K562 (cell line): Measurements from ENCODE around the gene SLC2A4. TPM values are rescaled to one million over a fixed set of nuclear protein-coding genes. Genes with fewer than 3 reads are reported as not detected.
A peak's percentile ranks its signal among the peaks of the same experiment; 100 is the strongest.

Experiments used
- CEBPB ChIP-seq: fragments of 450-650 bp; IDR thresholded peaks from 2 replicates; pipeline ENCODE4 v1.6.1; 2016; ENCODE audit warnings: missing genetic modification characterization, missing compliant biosample characterization
- CREB1 ChIP-seq, 2 experiments: sonication (generic) in 1 of 2; formaldehyde crosslinking in 1 of 2; IDR thresholded peaks; 2 replicates each; pipeline versions ENCODE4 v1.6.1 to v1.8.0; 2012 to 2022; ENCODE audit warnings: inconsistent platforms in 1 of 2, mild to moderate bottlenecking in 1 of 2, missing genetic modification reagents in 1 of 2, moderate library complexity in 1 of 2
- E2F4 ChIP-seq: sonication (generic); formaldehyde crosslinking; IDR thresholded peaks from 2 replicates; pipeline ENCODE4 v1.8.0; 2022; ENCODE audit warnings: mild to moderate bottlenecking, low read depth, missing genetic modification reagents
- FOS ChIP-seq: IDR thresholded peaks from 3 replicates; pipeline ENCODE4 v1.6.1; 2011; ENCODE audit not compliant: insufficient read length; ENCODE audit errors: extremely low read depth
- FOXP1 ChIP-seq: sonication (generic); formaldehyde crosslinking; IDR thresholded peaks from 2 replicates; pipeline ENCODE4 v1.8.0; 2022; ENCODE audit warnings: mild to moderate bottlenecking, missing genetic modification reagents
- IFI16 ChIP-seq: fragments of 250-450 bp; sonication (Bioruptor Pico); IDR thresholded peaks from 2 replicates; pipeline ENCODE4 v2.1.2; 2022; ENCODE audit warnings: mild to moderate bottlenecking, inconsistent platforms
- MNT ChIP-seq, 2 experiments: fragments of 450-650 bp; conservative IDR thresholded peaks; 2 replicates each; pipeline ENCODE4 v1.6.1; 2017; ENCODE audit warnings: mild to moderate bottlenecking in 2 of 2, moderate library complexity in 2 of 2
- MTA1 ChIP-seq: fragments of 450-650 bp; IDR thresholded peaks from 2 replicates; pipeline ENCODE4 v1.6.1; 2017; ENCODE audit warnings: borderline replicate concordance
- NBN ChIP-seq: fragments of 450-650 bp; IDR thresholded peaks from 2 replicates; pipeline ENCODE4 v1.6.1; 2016; ENCODE audit warnings: low read depth, mild to moderate bottlenecking
- PHF21A ChIP-seq: fragments of 450-650 bp; IDR thresholded peaks from 2 replicates; pipeline ENCODE4 v1.6.1; 2017; ENCODE audit warnings: low read depth, borderline replicate concordance
- POLR2A ChIP-seq: fragments of 450-650 bp; conservative IDR thresholded peaks from 2 replicates; pipeline ENCODE4 v1.6.1; 2016
- PPARD ChIP-seq: fragments of 250-450 bp; sonication (Bioruptor Pico); IDR thresholded peaks from 2 replicates; pipeline ENCODE4 v1.8.0; 2022; ENCODE audit warnings: inconsistent platforms, mild to moderate bottlenecking, moderate library complexity
- PRDM10 ChIP-seq: fragments of 450-650 bp; IDR thresholded peaks from 2 replicates; pipeline ENCODE4 v1.6.1; 2018; ENCODE audit not compliant: partially characterized antibody
- PTBP1 ChIP-seq: fragments of 200-400 bp; formaldehyde crosslinking; IDR thresholded peaks from 2 replicates; pipeline ENCODE4 v1.6.1; 2017; ENCODE audit warnings: low read depth, low read length
- SMAD3 ChIP-seq: fragments of 450-650 bp; formaldehyde crosslinking; conservative IDR thresholded peaks from 2 replicates; pipeline ENCODE4 v1.4.0; 2020; ENCODE audit warnings: mild to moderate bottlenecking
- SNIP1 ChIP-seq: fragments of 450-650 bp; IDR thresholded peaks from 2 replicates; pipeline ENCODE4 v1.7.1; 2017; ENCODE audit warnings: low read depth, mild to moderate bottlenecking
- ZBTB43 ChIP-seq: sonication (generic); formaldehyde crosslinking; IDR thresholded peaks from 2 replicates; pipeline ENCODE4 v1.8.0; 2023; ENCODE audit warnings: mild to moderate bottlenecking, missing genetic modification reagents
- ZC3H8 ChIP-seq: fragments of 450-650 bp; IDR thresholded peaks from 2 replicates; pipeline ENCODE4 v1.6.1; 2017
- ZNF445 ChIP-seq: fragments of 250-450 bp; sonication (Bioruptor Pico); IDR thresholded peaks from 2 replicates; pipeline ENCODE4 v1.4.0; 2020; ENCODE audit warnings: low read depth, mild to moderate bottlenecking, moderate library complexity
- ZNF75A ChIP-seq: fragments of 450-650 bp; formaldehyde crosslinking; IDR thresholded peaks from 2 replicates; pipeline ENCODE4 v1.4.0; 2020; ENCODE audit warnings: mild to moderate bottlenecking
- polyA plus RNA-seq, 8 experiments: library from polyadenylated mRNA; depleted of rRNA in 4 of 8; stranded (reverse) in 5 of 8; unstranded in 3 of 8; fragments of >200 nt; fragmentation: Nextera tagmentation in 2 of 8; fragmentation: Illumina TruSeq in 1 of 8; extraction: Ambion mirVana in 2 of 8; extraction: Trizol in 1 of 8; gene quantifications; 2 replicates each; pipeline versions ENCODE4 v1.2.1 to v1.2.3, GENCODE V29; 2011 to 2014; ENCODE audit warnings: inconsistent platforms in 1 of 8, missing spikeins in 1 of 8
- total RNA-seq, 7 experiments: library from RNA; depleted of rRNA in 6 of 7; stranded (reverse); fragments of >200 nt in 6 of 7; fragmentation: Illumina TruSeq in 2 of 7; extraction: Trizol in 2 of 7; gene quantifications; 2 replicates each; pipeline versions ENCODE4 v1.2.1 to v1.2.3, GENCODE V29; 2011 to 2021; ENCODE audit warnings: low replicate concordance in 1 of 7
- TF ChIP-seq, protein P1 (sequence below): sonication (generic); formaldehyde crosslinking; IDR thresholded peaks from 2 replicates; pipeline ENCODE4 v1.8.0; 2022; ENCODE audit warnings: mild to moderate bottlenecking, missing genetic modification reagents

Gene SLC2A4
- total and polyA plus RNA-seq, 9 of the 15 experiments (the other 6 are each of a cell fraction or from before 2014, with no cell fraction given), result 0.74 to 3.5 (median 1.6) TPM

GRCh38 chr17:7314719-7315569 lies 33.4 kb downstream of the SLC2A4 start, which contains the start of gene GPS2 (continued):
- TF ChIP-seq E2F4 (CRISPR knock-in tag) (no peak), POLR2A (peak; percentile 73), ZNF75A (no peak), ZBTB43 (CRISPR knock-in tag) (no peak), ZNF445 (CRISPR knock-in tag) (no peak), MNT (conservative IDR thresholded peaks at IDR 0.05) (peak; percentile 47 to 65), FOXP1 (CRISPR knock-in tag) (no peak; the same call in 1 of the 2 replicates), SMAD3 (no peak), MTA1 (no peak), PTBP1 (no peak), CEBPB (no peak), ZC3H8 (no peak), PHF21A (no peak), SNIP1 (no peak), PRDM10 (no peak), FOS (no peak), PPARD (no peak), IFI16 (CRISPR knock-in tag) (no peak), NBN (no peak), CREB1 (IDR thresholded peaks at IDR 0.05) (peak; percentile 88), CREB1 (CRISPR knock-in tag; IDR thresholded peaks at IDR 0.05) (peak; percentile 95)
- TF ChIP-seq, protein P1, sequence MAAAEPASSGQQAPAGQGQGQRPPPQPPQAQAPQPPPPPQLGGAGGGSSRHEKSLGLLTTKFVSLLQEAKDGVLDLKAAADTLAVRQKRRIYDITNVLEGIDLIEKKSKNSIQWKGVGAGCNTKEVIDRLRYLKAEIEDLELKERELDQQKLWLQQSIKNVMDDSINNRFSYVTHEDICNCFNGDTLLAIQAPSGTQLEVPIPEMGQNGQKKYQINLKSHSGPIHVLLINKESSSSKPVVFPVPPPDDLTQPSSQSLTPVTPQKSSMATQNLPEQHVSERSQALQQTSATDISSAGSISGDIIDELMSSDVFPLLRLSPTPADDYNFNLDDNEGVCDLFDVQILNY, result no peak
